BJ (cell line): Measurements from ENCODE around the gene MOGAT3. TPM values are rescaled to one million over a fixed set of nuclear protein-coding genes. Genes with fewer than 3 reads are reported as not detected.

Source experiments
- CTCF ChIA-PET: fragments of 350-600 bp; formaldehyde crosslinking; extraction: SDS; loops from one replicate; lab custom pipeline; 2021; ENCODE audit warnings: antibody characterized with exemption, inconsistent platforms; lab: Yijun Ruan, JAX
- POLR2A ChIA-PET: fragments of 300-600 bp; sonication (Branson Sonifier 250); formaldehyde crosslinking; extraction: SDS; loops from one replicate; lab custom pipeline; 2021; ENCODE audit warnings: antibody characterized with exemption; lab: Charles Lee
- DNase-seq: peaks from one replicate; pipeline ENCODE4 v3.0.0-alpha.2; 2011; ENCODE audit warnings: low read depth
- H3K27me3 ChIP-seq: 2 replicates; pipeline ENCODE4 v1.6.0; 2011; ENCODE audit warnings: low read length; ENCODE audit not compliant: control insufficient read depth, insufficient read depth
- H3K36me3 ChIP-seq: 2 replicates; pipeline ENCODE4 v1.5.1; 2011; ENCODE audit warnings: low read length; ENCODE audit not compliant: control insufficient read depth, insufficient read depth
- H3K4me3 ChIP-seq: 2 replicates; pipeline ENCODE4 v1.5.1; 2011; ENCODE audit warnings: low read depth, mild to moderate bottlenecking, control low read depth, low read length
- polyA plus RNA-seq: library from polyadenylated mRNA; depleted of rRNA; stranded (reverse); fragments of >200 nt; gene quantifications from 2 replicates; pipeline ENCODE4 v1.2.3, GENCODE V29; 2011
- TF ChIP-seq, protein P1 (sequence below): IDR thresholded peaks from 2 replicates; pipeline ENCODE4 v1.5.1; 2011; ENCODE audit warnings: low read depth, mild to moderate bottlenecking, control low read depth, inconsistent platforms, low read length, moderate library complexity; ENCODE audit not compliant: insufficient read depth

The MOGAT3 gene
- polyA plus RNA-seq, 1 experiment: not detected

DNA sequence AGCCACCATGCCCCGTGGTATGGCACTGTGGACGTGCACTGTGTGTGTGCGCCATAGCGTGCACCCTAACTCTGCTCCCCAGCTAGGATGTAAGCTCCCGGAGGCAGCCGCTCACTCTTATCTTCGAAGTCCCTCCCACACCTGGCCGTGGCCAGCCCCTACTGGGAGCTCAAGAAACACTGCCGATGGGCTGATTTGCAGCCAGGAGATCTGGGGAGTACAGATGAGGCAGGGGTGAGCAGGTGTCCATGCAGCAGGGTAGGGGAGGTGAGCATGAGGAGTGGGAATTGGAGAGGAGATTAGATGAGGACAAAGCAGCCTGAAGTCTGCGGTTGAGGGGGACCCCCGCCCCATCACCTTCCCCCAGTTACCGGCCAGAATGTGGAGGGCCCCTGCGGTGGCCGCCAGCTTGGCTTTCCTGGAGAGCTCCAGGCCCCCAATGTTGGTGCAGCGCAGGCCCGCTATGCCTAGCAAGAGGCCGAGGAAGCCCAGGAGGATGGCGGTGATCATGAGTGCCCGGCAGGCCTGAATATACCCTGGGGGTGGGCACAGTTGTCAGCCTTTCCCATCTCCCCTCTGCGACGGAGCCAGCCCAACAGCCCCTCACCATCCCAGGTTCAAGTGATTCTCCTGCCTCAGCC is 33.2 kb upstream of the MOGAT3 start:
- ChIA-PET POLR2A (no interaction called here), CTCF (interaction anchor here (1.1 to 2.3 kb wide), 3 partner anchors 8 to 41 kb away, joined by 3 to 11 read pairs (median 4); partner anchors contain the start of gene FIS1)
- H3K4me3 ChIP-seq: no peak overlapping the region
- H3K36me3 ChIP-seq: peaks cover 9% of the 10 kb centered on the region
- TF ChIP-seq, protein P1, sequence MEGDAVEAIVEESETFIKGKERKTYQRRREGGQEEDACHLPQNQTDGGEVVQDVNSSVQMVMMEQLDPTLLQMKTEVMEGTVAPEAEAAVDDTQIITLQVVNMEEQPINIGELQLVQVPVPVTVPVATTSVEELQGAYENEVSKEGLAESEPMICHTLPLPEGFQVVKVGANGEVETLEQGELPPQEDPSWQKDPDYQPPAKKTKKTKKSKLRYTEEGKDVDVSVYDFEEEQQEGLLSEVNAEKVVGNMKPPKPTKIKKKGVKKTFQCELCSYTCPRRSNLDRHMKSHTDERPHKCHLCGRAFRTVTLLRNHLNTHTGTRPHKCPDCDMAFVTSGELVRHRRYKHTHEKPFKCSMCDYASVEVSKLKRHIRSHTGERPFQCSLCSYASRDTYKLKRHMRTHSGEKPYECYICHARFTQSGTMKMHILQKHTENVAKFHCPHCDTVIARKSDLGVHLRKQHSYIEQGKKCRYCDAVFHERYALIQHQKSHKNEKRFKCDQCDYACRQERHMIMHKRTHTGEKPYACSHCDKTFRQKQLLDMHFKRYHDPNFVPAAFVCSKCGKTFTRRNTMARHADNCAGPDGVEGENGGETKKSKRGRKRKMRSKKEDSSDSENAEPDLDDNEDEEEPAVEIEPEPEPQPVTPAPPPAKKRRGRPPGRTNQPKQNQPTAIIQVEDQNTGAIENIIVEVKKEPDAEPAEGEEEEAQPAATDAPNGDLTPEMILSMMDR: no peak
- no peaks in the 10 kb centered on the region for H3K27me3 ChIP-seq
- DNase-seq: no peak

DNA sequence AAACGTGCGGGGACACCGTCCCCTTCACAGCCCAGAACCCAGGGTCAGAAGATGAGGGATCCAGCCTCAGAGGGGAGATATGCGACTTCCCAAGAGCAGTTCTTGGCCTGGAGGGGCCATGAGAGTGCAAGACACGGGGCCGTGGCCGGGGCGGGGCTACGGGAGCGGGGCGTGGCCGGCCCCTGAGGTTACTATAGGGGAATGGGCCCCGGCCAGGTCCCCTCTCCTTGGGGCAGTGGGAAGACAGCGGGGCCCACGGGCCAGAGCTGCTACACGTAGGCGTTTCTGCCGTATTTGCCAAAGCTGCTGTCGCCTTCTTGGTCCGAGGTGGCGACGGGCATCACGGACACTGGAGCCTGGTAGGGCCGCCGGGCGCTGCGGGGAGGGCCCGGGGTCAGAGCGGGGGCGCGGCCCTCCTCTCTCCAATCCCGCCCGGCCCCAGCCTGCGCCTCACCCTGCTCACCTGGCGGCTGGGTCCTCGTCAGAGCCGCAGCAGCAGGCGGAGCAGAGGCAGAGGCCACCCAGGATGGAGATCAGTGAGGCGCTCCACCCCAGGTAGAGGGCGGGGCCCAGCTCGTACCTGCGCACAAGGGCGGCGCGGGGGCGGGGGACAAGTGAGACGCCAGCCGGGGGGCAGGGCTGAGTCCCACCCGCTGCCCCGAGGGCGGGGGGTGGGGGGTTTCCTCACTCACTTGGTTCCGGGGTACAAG is 31.5 kb upstream of the MOGAT3 start:
- Histone ChIP-seq H3K4me3 (peak overlapping the region; percentile 16), H3K27me3 (no peaks in the 10 kb centered on the region), H3K36me3 (peaks cover 3% of the 10 kb centered on the region)
- ChIA-PET CTCF (no interaction called here), POLR2A (interaction anchor here (0.6 kb wide), 1 partner anchor 38 kb away, joined by 3 read pairs; no protein-coding TSS in a partner anchor)
- DNase-seq: no peak
- TF ChIP-seq, protein P1: no peak

DNA sequence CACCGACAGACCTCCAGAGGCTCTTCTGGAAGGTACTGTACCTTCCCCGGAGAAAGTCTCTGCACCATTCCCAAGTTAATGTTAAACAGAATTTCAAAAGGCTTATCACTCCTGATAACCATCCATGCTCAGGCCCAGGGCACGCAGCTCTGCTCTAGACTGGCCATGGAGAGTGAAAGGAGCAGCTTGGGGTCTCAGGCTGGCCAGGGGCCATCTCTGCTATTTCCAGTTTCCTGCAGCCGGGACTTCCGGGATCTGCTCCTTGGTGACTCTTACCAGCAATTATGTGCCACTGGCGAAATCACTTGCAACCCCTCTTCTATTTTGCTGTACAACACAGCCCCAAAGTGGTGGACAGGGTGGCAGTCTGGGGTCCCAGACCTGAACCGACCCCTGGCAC is 30.8 kb upstream of the MOGAT3 start:
- ChIA-PET POLR2A (interaction anchor here (0.6 kb wide), 1 partner anchor 38 kb away, joined by 3 read pairs; no protein-coding TSS in a partner anchor), CTCF (interaction anchor here (1.3 kb wide), 1 partner anchor 12 kb away, joined by 3 read pairs; no protein-coding TSS in a partner anchor)
- Histone ChIP-seq H3K27me3 (no peaks in the 10 kb centered on the region), H3K4me3 (no peak overlapping the region), H3K36me3 (peaks cover 4% of the 10 kb centered on the region)
- no peak for DNase-seq
- TF ChIP-seq, protein P1: no peak

DNA sequence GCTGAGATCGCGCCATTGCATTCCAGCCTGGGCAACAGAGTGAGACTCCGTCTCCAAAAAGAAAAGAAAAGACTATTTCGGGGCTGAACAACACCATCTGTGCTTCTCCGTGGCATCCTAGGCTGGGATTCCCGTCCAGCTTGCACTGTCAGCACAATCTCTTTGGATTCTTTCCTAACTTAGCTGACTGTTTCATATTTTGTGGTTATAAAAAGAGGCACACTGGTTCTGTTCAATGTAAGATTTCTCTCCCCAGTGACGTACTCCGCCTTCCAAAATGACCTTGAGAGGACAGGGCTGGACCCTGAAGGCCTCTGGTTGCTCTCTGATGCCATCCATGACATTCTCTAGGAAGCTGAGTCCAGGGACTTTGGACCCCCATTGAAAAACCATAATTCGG is 25.9 kb upstream of the MOGAT3 start:
- peaks cover 21% of the 10 kb centered on the region for H3K36me3 ChIP-seq
- H3K27me3 ChIP-seq: no peaks in the 10 kb centered on the region
- POLR2A ChIA-PET: no interaction called here
- DNase-seq: no peak
- TF ChIP-seq, protein P1: no peak
- no peak overlapping the region for H3K4me3 ChIP-seq
- CTCF ChIA-PET: interaction anchor here (0.6 to 2.1 kb wide), 3 partner anchors 10 to 83 kb away, joined by 4 to 11 read pairs (median 5); partner anchors contain the start of gene PLOD3

DNA sequence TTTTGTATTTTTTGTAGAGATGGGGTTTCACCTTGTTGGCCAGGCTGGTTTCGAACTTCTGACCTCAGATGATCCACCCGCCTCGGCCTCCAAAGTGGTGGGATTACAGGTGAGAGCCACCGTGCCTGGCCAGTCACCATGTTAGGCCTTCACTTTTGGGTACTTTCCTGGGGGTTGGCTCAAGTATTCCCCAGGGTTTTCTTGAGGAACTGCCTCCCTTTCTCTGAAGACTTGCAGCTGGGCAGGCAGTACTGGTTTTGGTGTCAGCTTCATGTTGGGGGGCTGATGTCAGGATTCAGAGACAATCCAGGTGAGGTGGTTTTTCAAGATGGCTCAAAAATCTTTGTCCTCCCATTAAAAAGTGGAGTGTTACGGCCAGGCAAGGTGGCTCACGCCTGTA is 24.8 kb upstream of the MOGAT3 start:
- no peak for DNase-seq
- ChIA-PET POLR2A (no interaction called here), CTCF (interaction anchor here (0.8 to 2.1 kb wide), 3 partner anchors 9 to 81 kb away, joined by 3 to 11 read pairs (median 4); no protein-coding TSS in a partner anchor)
- TF ChIP-seq, protein P1: no peak
- Histone ChIP-seq H3K36me3 (peaks cover 21% of the 10 kb centered on the region), H3K4me3 (no peak overlapping the region), H3K27me3 (no peaks in the 10 kb centered on the region)
